Measurements from ENCODE around the gene GUCY1A1. TPM values are rescaled to one million over a fixed set of nuclear protein-coding genes. Genes with fewer than 3 reads are reported as not detected.

GUCY1A1 gene
- total and polyA plus RNA-seq, 3 experiments from 2014 or later, result not detected

DNA sequence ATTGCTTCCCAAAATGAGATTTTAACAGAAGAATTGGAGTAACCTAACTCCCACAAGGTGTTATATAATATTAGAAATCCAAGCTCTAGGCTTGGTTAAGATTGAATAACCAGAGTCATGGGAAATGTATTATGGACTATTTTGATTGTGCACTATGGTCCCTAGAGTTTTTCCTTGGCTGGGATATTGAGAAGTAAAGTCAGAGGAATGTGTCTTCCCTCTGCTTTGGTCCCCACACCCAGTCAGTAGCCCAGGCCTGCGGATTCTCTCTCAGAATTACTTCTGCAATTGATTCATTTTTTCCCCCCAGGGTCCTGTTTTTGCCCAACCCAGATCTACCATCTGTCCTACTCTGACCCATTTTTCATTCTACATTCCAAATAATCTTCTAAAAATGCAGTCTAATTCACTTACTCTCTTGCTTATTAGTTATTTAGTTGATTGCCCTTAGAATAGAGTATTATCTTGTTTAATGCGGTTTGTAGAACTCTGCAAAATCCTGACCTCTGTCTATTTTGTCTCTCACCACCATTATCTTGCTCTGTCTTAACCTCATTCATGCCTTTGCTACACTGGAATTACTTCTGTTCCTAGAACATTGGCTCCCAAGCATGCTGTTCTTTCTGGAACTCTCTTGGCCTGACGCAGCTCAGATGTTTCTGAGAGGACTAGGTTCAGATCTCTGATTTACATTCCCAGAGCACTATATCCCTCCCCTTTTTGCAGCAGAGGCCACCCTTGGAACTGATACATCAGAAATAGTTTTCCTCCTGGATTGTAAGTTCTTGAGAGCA lies 23.6 kb downstream of the GUCY1A1 start:
- Histone ChIP-seq H3K9me3 (ENCODE audit: low read length) (no peaks in the 10 kb centered on the region), H3K4me1 (ENCODE audit: insufficient read depth, low read length) (no peaks in the 10 kb centered on the region), H3K27ac (ENCODE audit: low read depth, low read length) (no peak overlapping the region), H3K27me3 (ENCODE audit: insufficient read depth, low read length, poor library complexity, severe bottlenecking) (no peaks in the 10 kb centered on the region), H3K4me3 (ENCODE audit: low read length) (no peak overlapping the region), H3K36me3 (ENCODE audit: insufficient read depth, low read length) (no peaks in the 10 kb centered on the region)
- CTCF ChIA-PET, result no interaction called here
- Mint-ChIP-seq H3K9me3 (no peaks in the 10 kb centered on the region), H3K4me3 (no peak overlapping the region), H3K4me1 (no peaks in the 10 kb centered on the region), H3K36me3 (peaks cover 0 to 2% (median 0%) of the 10 kb centered on the region in 3 donors), H3K27ac (no peak overlapping the region), H3K27me3 (peaks cover 0 to 3% of the 10 kb centered on the region in 2 donors)
- POLR2A ChIA-PET, result no interaction called here
- DNase-seq, result no peak

DNA sequence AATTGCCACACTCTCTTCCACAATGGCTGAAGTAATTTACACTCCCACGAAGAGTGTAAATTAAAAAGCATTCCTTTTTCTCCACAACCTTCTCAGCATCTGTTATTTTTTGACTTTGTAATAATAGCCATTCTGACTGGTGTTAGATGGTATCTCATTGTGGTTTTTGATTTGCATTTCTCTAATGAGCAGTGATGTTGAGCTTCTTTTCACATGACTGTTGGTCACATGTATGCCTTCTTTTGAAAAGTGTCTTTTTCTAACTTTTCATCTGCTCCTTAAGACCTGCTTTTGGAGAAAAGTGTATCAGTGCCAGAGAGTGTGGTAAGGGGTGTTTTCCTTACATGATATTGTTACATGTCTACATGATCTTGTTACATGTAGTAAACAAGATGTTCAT lies 25.7 kb downstream of the GUCY1A1 start:
- H3K36me3 Mint-ChIP-seq, result no peaks in the 10 kb centered on the region
- H3K27me3 Mint-ChIP-seq, result peaks cover 0 to 1% of the 10 kb centered on the region in 2 donors
- Histone ChIP-seq H3K4me1 (ENCODE audit: insufficient read depth, low read length) (no peaks in the 10 kb centered on the region), H3K9me3 (ENCODE audit: low read length) (no peaks in the 10 kb centered on the region), H3K4me3 (ENCODE audit: low read length) (no peak overlapping the region), H3K27ac (ENCODE audit: low read depth, low read length) (no peak overlapping the region), H3K36me3 (ENCODE audit: insufficient read depth, low read length) (no peaks in the 10 kb centered on the region), H3K27me3 (ENCODE audit: insufficient read depth, low read length, poor library complexity, severe bottlenecking) (no peaks in the 10 kb centered on the region)
- H3K9me3 Mint-ChIP-seq, result no peaks in the 10 kb centered on the region
- H3K4me3 Mint-ChIP-seq, result no peak overlapping the region
- CTCF ChIA-PET, result no interaction called here
- DNase-seq, result no peak
- H3K4me1 Mint-ChIP-seq, result no peaks in the 10 kb centered on the region
- POLR2A ChIA-PET, result no interaction called here
- H3K27ac Mint-ChIP-seq, result no peak overlapping the region

DNA sequence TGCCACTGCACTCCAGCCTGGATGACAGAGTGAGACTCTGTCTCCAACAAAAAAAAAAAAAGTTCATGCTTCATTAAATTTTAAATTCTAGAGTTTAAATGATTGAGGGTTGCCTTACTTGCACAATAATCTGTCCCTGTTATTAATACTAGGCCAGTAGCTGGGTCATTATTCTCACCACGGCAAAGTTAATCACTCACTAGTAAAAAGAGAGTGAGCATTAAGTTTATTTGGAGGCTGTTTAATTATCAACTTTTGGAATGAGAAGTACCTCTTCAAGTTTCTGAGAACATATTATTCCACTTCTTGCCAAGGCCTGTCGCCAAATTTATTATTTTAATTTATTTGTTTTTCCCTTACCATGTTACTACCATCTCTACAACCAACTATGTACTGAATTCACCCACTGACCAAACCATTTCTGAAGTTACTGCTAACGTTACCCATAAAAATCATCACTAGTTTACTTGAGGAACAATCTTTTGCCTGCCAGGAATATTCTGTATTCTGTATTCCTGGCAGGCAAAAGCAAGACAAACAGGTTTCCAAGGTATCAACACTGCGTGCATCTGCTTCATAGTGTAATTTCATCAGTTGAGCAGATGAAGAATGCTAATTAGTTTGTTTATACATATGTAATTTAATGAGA lies 26.5 kb downstream of the GUCY1A1 start:
- Mint-ChIP-seq H3K4me1 (no peaks in the 10 kb centered on the region), H3K36me3 (peaks cover 0 to 1% (median 0%) of the 10 kb centered on the region in 3 donors), H3K9me3 (peaks cover 0 to 2% (median 0%) of the 10 kb centered on the region in 5 donors), H3K27ac (no peak overlapping the region), H3K27me3 (peaks cover 0 to 1% of the 10 kb centered on the region in 2 donors), H3K4me3 (no peak overlapping the region)
- ChIA-PET CTCF (no interaction called here), POLR2A (no interaction called here)
- Histone ChIP-seq H3K27ac (ENCODE audit: low read depth, low read length) (no peak overlapping the region), H3K36me3 (ENCODE audit: insufficient read depth, low read length) (no peaks in the 10 kb centered on the region), H3K4me3 (ENCODE audit: low read length) (no peak overlapping the region), H3K4me1 (ENCODE audit: insufficient read depth, low read length) (no peaks in the 10 kb centered on the region), H3K27me3 (ENCODE audit: insufficient read depth, low read length, poor library complexity, severe bottlenecking) (no peaks in the 10 kb centered on the region), H3K9me3 (ENCODE audit: low read length) (no peaks in the 10 kb centered on the region)
- DNase-seq, result no peak

DNA sequence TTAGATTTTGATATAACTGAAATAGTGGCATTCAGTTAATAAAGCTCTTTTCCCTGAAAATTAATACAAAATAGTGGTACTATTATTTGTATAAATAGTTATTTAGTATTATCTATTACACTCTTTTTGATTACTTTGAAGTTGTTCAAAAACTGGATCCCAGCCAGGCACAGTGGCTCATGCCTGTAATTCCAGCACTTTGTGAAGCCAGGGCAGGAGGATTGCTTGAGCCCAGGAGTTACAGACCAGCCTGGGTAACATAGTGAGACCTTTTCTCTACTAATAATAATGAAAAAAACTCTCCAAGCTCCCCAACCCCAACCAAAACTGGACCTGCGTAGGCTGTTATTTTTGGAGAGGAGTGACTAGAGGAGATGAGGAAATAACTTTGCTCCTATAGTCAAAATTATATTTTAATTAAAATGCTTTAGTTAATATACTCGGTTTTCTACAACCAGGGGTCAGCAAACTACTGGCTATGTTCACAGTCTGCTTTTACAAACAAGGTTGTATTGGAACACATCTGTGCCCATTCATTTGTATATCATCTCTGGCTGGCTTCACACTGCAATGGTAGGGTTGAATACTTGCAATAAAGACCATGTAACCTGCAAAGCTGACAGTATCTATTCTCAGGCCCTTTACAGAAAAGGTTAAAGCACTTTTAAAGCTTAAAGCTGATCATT lies 27.6 kb downstream of the GUCY1A1 start:
- H3K27me3 ChIP-seq (ENCODE audit: insufficient read depth, low read length, poor library complexity, severe bottlenecking), result no peaks in the 10 kb centered on the region
- H3K27ac ChIP-seq (ENCODE audit: low read depth, low read length), result no peak overlapping the region
- no peaks in the 10 kb centered on the region for H3K9me3 ChIP-seq (ENCODE audit: low read length)
- no peak for DNase-seq
- Mint-ChIP-seq H3K27ac (no peak overlapping the region), H3K27me3 (peaks cover 0 to 1% of the 10 kb centered on the region in 2 donors), H3K4me3 (no peak overlapping the region), H3K36me3 (peaks cover 0 to 1% (median 0%) of the 10 kb centered on the region in 3 donors), H3K9me3 (peaks cover 0 to 3% (median 2%) of the 10 kb centered on the region in 5 donors), H3K4me1 (no peaks in the 10 kb centered on the region)
- ChIA-PET CTCF (no interaction called here), POLR2A (no interaction called here)
- H3K4me3 ChIP-seq (ENCODE audit: low read length), result no peak overlapping the region
- no peaks in the 10 kb centered on the region for H3K36me3 ChIP-seq (ENCODE audit: insufficient read depth, low read length)
- no peaks in the 10 kb centered on the region for H3K4me1 ChIP-seq (ENCODE audit: insufficient read depth, low read length)

DNA sequence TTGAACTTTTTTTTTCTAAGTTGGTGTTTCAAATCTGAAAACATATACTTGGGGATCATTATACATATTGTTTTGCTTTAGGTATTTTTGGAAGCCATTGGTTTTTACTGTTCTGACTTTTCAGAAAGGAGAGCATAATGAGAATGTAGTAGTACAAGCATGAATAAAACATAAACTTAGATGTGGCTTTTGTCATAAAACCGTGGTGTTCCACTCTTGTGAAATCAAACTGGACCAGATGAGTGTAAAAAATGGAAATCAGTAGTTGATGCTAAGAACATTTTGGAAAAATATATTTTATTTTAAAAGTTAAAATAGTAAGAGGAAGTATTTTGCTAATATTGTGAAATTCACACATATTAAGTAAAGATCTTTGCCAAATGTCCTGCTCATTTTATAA lies 29.6 kb downstream of the GUCY1A1 start:
- Mint-ChIP-seq H3K4me1 (no peaks in the 10 kb centered on the region), H3K9me3 (peaks cover 0 to 3% (median 2%) of the 10 kb centered on the region in 5 donors), H3K4me3 (no peak overlapping the region), H3K27ac (no peak overlapping the region), H3K27me3 (peaks cover 0 to 1% of the 10 kb centered on the region in 2 donors), H3K36me3 (peaks cover 0 to 1% (median 0%) of the 10 kb centered on the region in 3 donors)
- no peak overlapping the region for H3K27ac ChIP-seq (ENCODE audit: low read depth, low read length)
- H3K9me3 ChIP-seq (ENCODE audit: low read length), result no peaks in the 10 kb centered on the region
- DNase-seq, result no peak
- POLR2A ChIA-PET, result no interaction called here
- H3K27me3 ChIP-seq (ENCODE audit: insufficient read depth, low read length, poor library complexity, severe bottlenecking), result no peaks in the 10 kb centered on the region
- H3K4me1 ChIP-seq (ENCODE audit: insufficient read depth, low read length), result no peaks in the 10 kb centered on the region
- no peaks in the 10 kb centered on the region for H3K36me3 ChIP-seq (ENCODE audit: insufficient read depth, low read length)
- H3K4me3 ChIP-seq (ENCODE audit: low read length), result no peak overlapping the region
- CTCF ChIA-PET, result no interaction called here

DNA sequence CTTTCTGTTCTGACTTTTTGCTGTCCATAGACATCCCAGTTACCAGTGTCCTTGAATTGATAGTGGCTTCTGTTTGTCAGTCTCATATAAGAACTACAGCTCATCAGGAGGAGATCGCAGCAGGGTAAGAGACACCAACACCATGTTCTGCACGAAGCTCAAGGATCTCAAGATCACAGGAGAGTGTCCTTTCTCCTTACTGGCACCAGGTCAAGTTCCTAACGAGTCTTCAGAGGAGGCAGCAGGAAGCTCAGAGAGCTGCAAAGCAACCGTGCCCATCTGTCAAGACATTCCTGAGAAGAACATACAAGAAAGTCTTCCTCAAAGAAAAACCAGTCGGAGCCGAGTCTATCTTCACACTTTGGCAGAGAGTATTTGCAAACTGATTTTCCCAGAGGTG lies 30.1 kb downstream of the GUCY1A1 start:
- Histone ChIP-seq H3K4me3 (ENCODE audit: low read length) (no peak overlapping the region), H3K27ac (ENCODE audit: low read depth, low read length) (no peak overlapping the region), H3K9me3 (ENCODE audit: low read length) (no peaks in the 10 kb centered on the region), H3K4me1 (ENCODE audit: insufficient read depth, low read length) (no peaks in the 10 kb centered on the region), H3K36me3 (ENCODE audit: insufficient read depth, low read length) (no peaks in the 10 kb centered on the region), H3K27me3 (ENCODE audit: insufficient read depth, low read length, poor library complexity, severe bottlenecking) (no peaks in the 10 kb centered on the region)
- ChIA-PET CTCF (no interaction called here), POLR2A (no interaction called here)
- Mint-ChIP-seq H3K27ac (no peak overlapping the region), H3K27me3 (peaks cover 0 to 1% of the 10 kb centered on the region in 2 donors), H3K9me3 (peaks cover 0 to 3% (median 2%) of the 10 kb centered on the region in 5 donors), H3K4me1 (no peaks in the 10 kb centered on the region), H3K36me3 (peaks cover 0 to 1% (median 0%) of the 10 kb centered on the region in 3 donors), H3K4me3 (no peak overlapping the region)
- DNase-seq, result no peak

DNA sequence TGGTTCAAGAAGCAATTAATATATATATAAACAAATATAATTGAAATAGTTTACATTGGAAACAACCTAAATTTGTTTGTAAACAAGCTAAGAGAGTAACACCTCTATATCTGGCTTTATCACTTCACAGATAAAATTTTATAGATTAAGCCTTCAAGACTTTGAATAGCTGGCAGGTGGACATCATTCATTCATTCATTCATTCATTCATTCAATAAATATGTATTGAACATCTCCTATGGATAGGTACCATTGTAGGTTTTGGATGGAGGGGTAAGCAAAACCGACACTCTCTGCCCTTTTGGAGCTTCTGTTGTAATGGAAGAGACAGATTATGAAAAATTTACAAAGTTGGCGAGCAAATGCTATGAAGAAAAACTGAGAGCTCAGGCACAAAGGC lies 35.2 kb downstream of the GUCY1A1 start:
- ChIA-PET CTCF (no interaction called here), POLR2A (interaction anchor here (0.7 kb wide), 1 partner anchor 137 kb away, joined by 4 read pairs; no protein-coding TSS in a partner anchor)
- H3K4me3 ChIP-seq (ENCODE audit: low read length), result no peak overlapping the region
- no peaks in the 10 kb centered on the region for H3K4me1 ChIP-seq (ENCODE audit: insufficient read depth, low read length)
- Mint-ChIP-seq H3K9me3 (peaks cover 0 to 5% (median 2%) of the 10 kb centered on the region in 5 donors), H3K27ac (no peak overlapping the region), H3K36me3 (peaks cover 0 to 1% (median 0%) of the 10 kb centered on the region in 3 donors), H3K4me3 (no peak overlapping the region), H3K4me1 (no peaks in the 10 kb centered on the region), H3K27me3 (peaks cover 0 to 1% of the 10 kb centered on the region in 2 donors)
- H3K27ac ChIP-seq (ENCODE audit: low read depth, low read length), result no peak overlapping the region
- no peaks in the 10 kb centered on the region for H3K36me3 ChIP-seq (ENCODE audit: insufficient read depth, low read length)
- H3K27me3 ChIP-seq (ENCODE audit: insufficient read depth, low read length, poor library complexity, severe bottlenecking), result no peaks in the 10 kb centered on the region
- DNase-seq, result no peak
- no peaks in the 10 kb centered on the region for H3K9me3 ChIP-seq (ENCODE audit: low read length)
